Measurements from ENCODE around the gene TOR1B.

Gene TOR1B

DNA sequence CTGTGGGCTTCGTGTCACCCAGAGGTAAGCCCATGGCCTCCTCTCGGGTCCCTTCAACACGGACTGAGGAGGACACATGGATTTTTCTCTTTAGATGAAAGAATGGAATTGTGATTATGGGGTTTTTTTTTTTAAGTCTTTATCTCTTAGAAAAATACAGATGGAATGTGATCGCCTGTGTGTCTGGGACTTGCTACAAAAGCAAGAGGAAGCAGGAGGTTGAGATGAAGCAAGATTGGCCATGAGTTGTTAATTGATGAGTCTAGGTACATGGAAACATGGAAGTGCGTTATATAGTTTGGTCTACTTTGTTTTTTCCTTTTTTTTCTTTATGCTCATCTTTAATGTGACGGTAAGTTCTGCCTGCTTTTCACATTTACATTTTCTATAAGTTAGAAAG lies 46.9 kb downstream of the TOR1B start:
- DNase-seq = no peak

DNA sequence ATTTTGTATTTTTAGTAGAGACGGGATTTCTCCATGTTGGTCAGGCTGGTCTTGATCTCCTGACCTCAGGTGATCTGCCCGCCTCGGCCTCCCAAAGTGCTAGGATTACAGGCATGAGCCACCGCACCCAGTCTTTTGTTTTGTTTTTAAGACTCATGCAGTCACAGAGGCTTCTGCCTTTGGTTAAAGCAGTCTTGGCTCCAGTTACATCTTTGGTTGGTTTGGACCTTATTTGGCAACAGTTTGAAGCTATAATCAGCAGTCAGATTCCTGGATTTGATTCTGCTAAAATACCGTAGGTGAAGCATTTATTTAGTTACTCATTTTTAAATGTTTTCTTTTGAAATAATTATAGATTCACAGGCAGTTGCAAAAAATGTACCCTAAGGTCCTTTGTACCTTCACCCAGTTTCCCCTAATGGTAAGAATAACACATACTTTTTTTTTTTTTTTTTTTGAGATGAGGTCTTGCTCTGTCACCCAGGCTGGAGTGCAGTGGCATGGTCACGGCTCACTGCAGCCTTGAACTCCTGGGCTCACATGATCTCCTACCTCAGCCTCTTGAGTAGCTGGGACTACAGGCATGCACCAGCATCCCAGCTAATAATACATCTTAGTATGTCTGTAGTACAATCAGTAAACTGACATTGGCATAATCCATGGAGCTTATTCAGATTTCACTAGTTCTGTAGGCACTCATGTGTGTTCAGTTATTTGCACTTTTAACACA lies 48.0 kb downstream of the TOR1B start:
- no peak for DNase-seq

DNA sequence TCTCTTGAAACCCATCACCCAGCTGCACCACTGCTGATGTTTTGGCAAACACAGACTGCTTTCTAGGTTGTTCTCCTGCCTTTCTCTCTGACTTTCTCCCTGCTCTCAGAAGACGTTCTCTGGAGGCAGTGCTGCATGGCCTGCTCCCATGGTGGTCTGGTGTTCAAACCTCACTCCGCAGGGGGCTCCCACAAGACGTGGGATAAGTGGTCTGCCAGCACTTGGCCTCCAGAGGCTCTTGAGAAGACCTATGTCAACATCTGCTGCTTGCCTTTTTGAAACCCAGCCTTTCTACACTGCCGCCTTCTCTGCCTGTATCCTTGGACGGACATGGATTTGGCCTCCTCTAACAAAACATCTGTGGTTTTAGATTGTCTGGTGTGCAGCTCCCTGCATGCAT lies 48.8 kb downstream of the TOR1B start:
- DNase-seq = no peak

DNA sequence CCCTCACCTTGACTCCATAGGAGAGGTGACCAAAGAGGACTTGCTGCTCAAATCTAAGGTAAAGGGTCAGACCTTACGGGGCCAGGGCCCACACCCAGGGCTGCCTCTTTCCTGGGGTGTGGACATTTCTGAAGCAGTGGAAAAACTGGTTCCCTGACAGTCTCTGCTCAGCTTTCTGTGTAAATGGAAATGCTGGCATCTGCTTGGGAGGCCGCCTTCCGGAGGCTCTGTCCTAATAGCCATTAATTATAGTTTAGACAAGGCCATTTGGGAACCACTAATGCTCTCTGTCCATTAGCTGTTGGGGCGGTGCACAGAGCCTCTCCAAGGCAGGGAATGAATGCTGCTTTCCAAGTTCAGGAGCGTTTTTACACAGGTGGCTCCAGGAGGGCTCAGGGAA lies 49.6 kb downstream of the TOR1B start:
- DNase-seq = no peak

DNA sequence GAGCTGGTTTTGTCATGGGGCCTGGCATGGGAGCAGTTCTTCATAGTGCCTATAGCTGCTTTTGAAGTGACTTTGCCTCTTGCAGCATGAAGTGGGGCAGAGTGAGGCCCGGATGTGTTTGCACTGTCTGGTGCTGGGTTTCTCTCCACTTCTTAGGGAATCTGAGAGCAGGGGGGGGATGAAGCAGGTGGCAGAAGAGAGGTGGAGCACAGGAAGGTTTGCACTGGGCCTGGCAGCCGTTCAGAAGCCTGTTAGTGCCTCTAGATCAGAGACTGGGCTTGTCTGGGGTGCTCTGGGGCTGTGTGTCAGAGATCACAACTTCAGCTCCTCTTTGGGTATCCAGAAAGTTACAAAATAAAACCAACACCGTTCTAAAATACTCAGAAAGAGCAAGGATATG lies 50.6 kb downstream of the TOR1B start:
- no peak for DNase-seq

DNA sequence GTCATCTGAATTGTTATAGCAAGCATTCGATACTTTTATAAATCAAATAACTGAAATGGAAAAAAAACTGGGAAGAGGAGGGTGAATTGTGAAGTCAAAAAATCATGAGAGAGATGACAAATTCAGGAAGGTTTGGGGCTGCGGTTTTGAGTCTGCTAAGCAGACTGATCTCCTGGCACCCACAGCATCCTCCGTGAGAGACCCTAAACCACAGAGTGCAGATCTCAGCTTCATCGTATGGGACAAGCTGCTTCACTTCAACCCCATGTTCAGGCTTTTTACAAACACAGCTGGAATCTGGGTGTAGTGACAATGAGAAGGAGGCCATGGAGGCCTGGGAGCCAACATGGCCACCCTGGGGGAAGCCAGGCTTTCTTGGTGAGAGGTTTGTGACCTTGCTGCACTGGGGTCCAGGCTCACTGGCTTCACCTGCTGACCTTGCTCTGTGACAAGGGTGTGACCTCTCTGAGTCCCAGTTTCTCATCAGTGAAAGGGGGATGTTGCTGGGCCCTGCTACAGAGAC lies 51.7 kb downstream of the TOR1B start:
- DNase-seq = no peak

DNA sequence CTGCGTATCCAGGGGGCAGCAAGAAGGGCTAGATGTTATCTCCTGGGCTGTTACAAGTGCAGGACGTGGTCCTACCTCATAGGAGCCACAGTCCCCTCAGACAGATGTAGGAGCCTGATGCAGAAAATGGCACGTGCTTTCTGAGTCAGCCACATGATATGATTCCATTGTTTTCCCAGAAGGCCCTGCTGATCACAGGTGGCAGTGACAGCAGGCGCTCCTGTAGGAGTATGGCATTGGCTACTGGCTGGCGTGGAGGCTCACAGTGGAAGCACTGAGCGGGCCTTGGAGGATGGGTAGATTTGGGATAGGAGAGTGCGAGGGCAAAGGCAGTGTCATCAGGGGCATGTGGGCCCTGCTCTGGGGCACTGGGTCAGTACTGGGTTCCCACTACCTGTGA lies 54.2 kb downstream of the TOR1B start:
- no peak for DNase-seq

DNA sequence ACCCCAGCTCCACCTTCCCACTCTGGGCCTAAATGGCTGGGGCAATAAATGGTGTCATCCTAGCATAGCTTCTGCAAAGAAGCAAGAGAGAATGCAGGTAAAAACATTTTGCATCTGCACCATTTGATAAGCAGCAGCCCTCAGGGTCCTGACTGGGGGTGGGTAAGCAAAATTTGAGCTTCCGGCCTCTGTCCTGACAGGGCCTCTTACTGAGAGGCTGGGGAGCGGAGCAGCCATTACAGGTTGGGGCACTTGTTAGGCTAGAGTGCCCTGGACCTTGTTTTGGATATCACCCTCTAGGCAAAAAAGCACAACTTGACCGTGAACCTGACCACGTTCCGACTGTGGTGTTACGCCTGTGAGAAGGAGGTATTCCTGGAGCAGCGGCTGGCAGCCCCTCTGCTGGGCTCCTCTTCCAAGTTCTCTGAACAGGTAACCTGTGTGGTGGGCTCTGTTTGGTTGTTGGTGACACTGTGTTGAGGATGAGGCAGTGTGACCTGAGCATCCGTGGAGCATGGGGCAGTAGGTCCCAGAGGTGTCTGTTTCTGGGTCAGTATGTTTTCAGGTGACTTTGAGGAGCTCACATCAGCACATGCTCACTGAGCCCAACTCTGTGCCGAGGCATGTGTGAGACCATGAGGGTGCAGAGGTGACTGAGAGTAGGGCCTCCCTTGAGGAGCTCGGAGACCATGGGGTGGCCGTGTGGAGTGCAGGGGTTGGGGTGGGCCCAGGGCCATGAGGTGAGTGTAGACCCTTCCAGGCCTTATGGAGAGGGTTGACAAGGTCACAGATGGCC lies 55.4 kb downstream of the TOR1B start:
- DNase-seq = no peak

Measured in activated gamma-delta T cell treated with Interleukin-2 at 50 U/mL for 16 hours (primary cell).